Measurements from ENCODE around the gene AP1S1.
A peak's percentile ranks its signal among the peaks of the same experiment; 100 is the strongest.
"Not testable (repeated sequence)": the region's sequence is repeated elsewhere in the genome, so short reads cannot be mapped to it uniquely, and the experiment has no call there.

The AP1S1 gene

GRCh38 chr7:101125989-101126650 lies 28.2 kb upstream of the AP1S1 start:
- DNase-seq = peak; percentile 31

- DNase-seq = peak; percentile 68
Measured at GRCh38 chr7:101126651-101127459, 27.4 kb upstream of the AP1S1 start, which contains the start of gene SERPINE1. TSS of gene SERPINE1 (plus strand) at chr7:101127104. CDS start at chr7:101128394, 1,290 bp downstream.

GRCh38 chr7:101127460-101128039 lies 26.7 kb upstream of the AP1S1 start:
- DNase-seq = no peak

GRCh38 chr7:101128040-101128834 lies 26.0 kb upstream of the AP1S1 start:
- DNase-seq = no peak

GRCh38 chr7:101129603-101130117 lies 24.6 kb upstream of the AP1S1 start:
- DNase-seq = no peak

GRCh38 chr7:101132626-101133600 lies 21.4 kb upstream of the AP1S1 start:
- DNase-seq = not testable (repeated sequence)

GRCh38 chr7:101133621-101134398 lies 20.5 kb upstream of the AP1S1 start:
- DNase-seq = no peak

GRCh38 chr7:101134399-101134980 lies 19.8 kb upstream of the AP1S1 start:
- DNase-seq = peak; percentile 35

- DNase-seq = no peak
Measured at GRCh38 chr7:101137651-101138212, 16.5 kb upstream of the AP1S1 start.

GRCh38 chr7:101138213-101138870 lies 15.9 kb upstream of the AP1S1 start:
- DNase-seq = peak; percentile 41

GRCh38 chr7:101140339-101140699 lies 14.0 kb upstream of the AP1S1 start:
- DNase-seq = no peak

GRCh38 chr7:101140746-101141382 lies 13.4 kb upstream of the AP1S1 start:
- no peak for DNase-seq

- no peak for DNase-seq
Measured at GRCh38 chr7:101151908-101152651, 2.2 kb upstream of the AP1S1 start.

GRCh38 chr7:101154693-101155102 lies 422 bp downstream of the AP1S1 start:
- no peak for DNase-seq

- no peak for DNase-seq
Measured at GRCh38 chr7:101155303-101155702, 1.0 kb downstream of the AP1S1 start.

- no peak for DNase-seq
Measured at GRCh38 chr7:101156277-101156676, 2.0 kb downstream of the AP1S1 start.

- DNase-seq = no peak
Measured at GRCh38 chr7:101156866-101157589, 2.8 kb downstream of the AP1S1 start.

All from DMS79 treated with DMSO at 0.1 percent for 48 hours (cell line).